CD4-positive, alpha-beta T cell treated with Interferon alpha-2 for 1 hour (primary cell): ENCODE data around the gene ACTL8.

Experiments used
- DNase-seq, 2 donors: peaks; one replicate each; pipeline ENCODE4 v3.0.0-alpha.2; 2020 to 2022

Gene ACTL8

GRCh38 chr1:17773591-17774326 is 18.6 kb downstream of the ACTL8 start:
- DNase-seq = no peak

- no peak for DNase-seq
These were observed 19.3 kb downstream of the ACTL8 start for GRCh38 chr1:17774452-17774851.

DNA sequence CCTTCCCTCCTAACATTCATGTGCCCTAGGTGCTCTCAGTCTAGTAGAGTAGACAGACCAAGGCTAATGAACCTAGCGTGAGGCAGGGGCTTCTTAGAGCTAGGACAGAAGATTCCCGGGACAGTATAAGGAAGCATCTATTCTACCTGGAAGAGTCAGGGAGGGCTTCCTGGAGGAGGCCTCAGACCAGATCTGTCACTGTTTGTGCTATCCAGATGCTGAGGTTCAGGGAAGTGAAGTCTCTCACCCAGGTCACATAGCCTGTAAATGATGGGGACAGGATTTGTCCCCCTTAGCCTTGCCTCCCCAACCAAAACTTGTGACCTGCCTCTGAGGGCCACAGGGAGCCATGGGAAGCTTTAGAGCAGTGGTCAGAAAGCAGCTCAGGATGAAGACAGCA is 20.7 kb downstream of the ACTL8 start:
- no peak for DNase-seq

DNA sequence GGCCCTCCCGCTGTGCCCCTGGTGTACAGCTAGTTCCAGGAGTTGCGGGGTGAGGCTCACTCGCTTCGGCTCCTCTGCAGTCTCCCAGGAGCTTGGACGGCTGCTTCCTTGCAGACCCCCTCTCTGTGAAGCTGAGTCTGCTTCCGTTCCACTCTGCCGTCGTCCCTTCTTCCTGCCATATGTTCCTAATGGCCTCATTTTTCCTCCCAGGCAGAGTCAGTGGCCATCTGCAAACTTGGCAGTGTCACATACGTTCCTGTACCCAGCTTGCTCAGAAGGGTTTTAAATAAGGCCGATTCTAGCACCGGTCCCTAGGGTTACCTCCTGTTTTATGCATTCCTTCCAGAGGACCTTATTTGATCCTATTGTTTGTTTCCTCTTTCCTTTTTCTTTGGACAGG is 21.3 kb downstream of the ACTL8 start:
- DNase-seq = no peak

DNA sequence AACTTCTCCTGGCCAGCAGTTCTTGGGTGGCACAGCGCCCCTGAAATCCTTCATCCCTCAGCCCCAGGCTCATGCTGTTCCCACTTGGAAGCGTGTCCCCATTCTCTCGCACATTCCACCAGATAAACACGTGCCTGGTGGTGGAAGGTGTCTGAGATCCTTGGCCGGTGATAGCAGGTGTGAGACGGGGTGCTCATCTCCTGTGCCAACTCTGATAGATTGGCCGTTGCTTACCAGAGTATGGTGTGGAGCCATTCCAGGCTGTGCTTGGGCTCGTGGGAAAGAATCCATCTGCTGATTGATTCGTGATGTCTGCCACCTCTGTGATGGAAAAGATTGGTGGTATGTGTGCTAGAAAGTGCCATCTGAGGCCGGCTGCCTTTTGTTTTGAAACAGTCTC is 22.2 kb downstream of the ACTL8 start:
- no peak for DNase-seq

DNA sequence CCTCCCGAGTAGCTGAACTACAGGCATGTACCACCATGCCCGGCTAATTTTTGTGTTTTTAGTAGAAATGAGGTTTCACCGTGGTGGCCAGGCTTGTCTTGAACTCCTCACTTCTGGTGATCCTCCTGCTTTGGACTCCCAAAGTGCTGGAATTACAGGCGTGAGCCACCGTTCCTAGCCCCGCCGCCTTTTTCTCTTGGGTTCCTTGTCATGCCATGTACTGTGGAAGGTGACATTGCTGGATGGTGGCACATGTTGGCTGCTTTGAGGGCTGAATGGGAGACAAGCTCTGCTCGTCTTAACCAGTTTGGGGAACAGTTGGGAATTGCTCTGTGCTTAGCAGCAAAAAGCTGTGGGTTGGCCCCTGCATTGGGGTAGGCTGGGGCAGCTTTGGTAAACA is 22.7 kb downstream of the ACTL8 start:
- DNase-seq = no peak

GRCh38 chr1:17780916-17781315 is 25.8 kb downstream of the ACTL8 start:
- no peak for DNase-seq

- no peak for DNase-seq
These were observed 34.8 kb downstream of the ACTL8 start for GRCh38 chr1:17789926-17790325.

DNA sequence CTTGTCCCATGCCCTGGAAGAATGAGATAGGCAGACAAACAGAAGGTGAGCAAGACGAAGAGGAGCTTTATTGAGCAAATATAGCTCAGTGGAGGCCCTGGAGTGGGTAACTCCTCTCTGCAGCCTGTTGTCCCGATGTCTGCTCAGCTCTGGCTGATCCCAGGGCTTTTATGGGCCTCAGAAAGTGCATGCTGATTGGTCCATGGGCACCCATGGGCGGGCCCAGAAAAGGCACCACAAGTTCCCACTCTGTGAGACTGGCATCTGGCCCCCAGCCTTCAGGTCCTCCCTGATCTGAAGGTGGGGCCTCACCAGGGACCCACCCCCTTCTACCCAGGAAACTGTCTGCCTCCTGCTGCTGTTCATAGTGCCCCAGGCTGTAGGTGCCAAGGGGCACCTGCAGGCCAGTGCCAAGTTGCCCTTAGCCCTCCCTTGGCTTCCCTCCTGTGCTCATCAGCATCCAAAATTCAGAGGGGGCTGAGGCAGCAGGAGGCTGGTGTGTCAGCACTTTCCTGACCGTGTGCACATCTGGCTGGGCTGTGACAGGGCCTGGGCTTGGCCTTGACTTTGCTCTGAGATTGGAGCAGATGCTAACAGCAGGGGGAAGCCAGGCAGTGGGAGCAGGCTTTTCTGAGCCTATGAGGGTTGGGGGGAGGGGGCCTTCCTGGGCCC is 35.4 kb downstream of the ACTL8 start:
- no peak for DNase-seq

GRCh38 chr1:17791055-17791390 is 35.9 kb downstream of the ACTL8 start:
- DNase-seq = no peak

- no peak for DNase-seq
These were observed 36.3 kb downstream of the ACTL8 start for GRCh38 chr1:17791480-17791879.

GRCh38 chr1:17792421-17792820 is 37.3 kb downstream of the ACTL8 start:
- no peak for DNase-seq

DNA sequence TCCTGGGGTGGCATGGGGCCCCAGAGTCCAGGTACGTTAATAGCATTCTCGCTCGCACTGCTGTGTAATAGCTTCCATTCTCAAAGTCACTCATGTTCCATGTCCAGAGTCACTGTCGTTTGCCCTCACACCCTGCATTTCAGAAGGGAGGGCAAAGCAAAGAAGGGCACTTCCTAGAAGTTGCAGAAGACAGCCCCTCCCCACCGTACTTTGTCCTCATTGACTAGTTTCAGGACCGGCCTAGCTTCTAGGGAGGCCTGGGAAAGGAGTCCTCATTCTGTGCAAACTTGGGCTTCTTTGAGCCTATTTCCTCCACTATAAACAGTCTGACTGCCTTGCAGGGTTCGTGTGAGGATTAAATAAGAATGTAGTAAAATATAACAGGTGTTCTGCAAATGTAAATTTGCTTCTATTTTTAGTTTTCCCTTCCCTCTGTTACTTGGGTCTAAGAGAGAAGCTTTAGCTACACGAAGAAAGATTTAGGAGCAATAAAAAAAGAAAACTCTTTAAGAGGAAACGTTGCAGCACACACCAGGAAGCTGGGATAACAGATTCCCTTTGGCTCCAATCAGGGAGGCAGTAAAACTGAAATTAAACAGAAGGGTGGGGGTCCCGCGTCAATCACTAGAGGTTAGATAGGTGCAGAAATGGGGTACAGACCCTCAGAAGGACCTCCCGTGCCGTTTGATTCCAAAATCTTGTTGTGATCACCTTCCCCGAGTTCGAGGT is 40.1 kb downstream of the ACTL8 start:
- DNase-seq = no peak

DNA sequence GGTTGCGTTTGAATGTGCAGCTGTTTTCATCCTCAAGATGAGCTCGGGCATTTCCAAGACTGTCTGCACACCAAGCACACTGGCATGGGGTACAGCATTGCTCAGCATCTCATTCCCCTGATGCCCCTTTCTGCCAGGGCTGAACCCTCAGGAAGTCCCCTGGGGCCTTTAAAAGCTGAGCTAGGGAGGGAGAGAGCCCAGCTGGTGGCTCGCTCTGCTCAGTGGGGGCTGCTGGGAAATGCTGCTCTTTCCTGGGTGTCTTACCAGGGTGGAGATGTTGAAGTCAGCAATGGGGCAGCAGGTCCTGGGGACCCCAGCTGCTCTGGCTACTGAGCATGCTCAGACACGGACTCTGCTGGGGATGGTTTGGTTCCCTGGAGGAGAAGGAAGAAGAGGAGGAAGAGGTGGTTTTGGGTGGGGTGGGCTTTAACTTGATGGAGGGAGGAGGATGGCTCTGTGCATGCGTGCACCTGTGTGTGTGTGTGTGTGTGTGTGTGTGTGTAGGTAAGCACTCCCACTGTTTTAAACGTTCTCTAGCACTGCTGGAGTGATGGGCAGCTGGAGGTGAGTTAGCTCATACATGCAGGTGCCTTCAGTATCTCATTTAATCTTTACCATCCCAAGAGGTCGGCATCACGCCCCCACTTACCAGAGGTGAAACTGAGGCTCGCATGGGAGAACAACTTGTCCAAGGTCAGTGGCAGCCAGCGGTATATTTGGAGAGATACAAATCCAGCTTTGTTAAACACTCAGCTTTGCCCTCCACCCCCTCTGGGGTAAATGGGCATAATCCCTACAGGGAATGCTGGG is 40.9 kb downstream of the ACTL8 start:
- no peak for DNase-seq

DNA sequence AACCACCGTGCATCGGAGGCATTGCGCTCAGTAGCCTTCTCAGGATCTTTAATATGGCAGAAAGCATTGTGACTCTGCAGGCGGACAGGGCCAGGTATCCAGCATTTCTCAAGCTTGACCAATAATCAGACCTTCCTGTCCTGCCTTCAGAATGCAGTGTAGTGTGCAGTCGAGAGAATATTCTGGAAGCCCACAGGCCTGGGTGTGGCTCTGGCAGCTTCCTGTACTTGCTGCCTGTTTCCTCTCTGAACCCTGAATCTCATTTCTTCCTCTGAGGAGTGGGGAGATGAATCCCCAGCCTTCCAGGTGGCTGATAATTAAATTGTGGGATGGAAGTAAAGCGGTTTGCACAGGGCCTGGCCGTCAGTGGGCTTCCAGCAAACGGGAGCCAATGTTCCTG is 42.3 kb downstream of the ACTL8 start:
- no peak for DNase-seq

- no peak for DNase-seq
These were observed 42.9 kb downstream of the ACTL8 start for GRCh38 chr1:17798011-17798410.

- no peak for DNase-seq
These were observed 43.8 kb downstream of the ACTL8 start for GRCh38 chr1:17798799-17799382.

DNA sequence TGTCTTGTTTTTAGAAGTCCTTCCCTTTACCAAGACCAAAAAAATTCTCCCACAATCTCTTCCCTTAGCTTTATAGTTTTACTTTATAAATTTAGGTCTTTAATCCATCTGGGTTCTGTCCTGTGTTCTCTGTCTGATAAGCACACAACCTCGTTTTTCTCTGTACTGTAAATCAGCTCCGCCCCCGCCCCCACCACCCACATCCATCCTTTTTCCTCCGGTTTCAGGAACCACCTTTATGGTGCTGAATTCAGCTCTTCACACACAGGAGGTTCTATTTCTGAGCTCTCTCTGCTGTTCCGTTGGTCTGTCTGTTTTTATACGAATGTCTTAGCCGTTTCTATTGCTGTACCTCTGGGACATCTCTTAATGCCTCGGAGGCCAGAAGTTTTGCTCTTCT is 44.5 kb downstream of the ACTL8 start:
- DNase-seq = no peak

GRCh38 chr1:17802164-17802563 is 47.0 kb downstream of the ACTL8 start:
- no peak for DNase-seq

DNA sequence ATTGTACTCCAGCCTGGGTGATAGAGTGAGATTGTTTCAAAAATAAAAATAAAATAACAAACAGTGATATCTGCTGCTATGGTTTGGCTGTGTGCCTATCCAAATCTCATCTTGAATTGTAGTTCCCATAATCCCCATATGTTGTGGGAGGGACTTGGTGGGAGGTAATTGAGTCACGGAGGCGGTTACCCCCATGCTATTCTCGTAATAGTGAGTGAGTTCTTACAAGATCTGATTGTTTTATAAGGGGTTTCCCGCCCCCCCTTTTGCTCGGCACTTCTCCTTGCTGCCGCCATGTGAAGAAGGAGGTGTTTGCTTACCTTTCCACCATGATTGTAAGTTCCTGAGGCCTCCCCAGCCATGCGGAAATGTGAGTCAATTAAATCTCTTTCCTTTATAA is 47.8 kb downstream of the ACTL8 start:
- no peak for DNase-seq

DNA sequence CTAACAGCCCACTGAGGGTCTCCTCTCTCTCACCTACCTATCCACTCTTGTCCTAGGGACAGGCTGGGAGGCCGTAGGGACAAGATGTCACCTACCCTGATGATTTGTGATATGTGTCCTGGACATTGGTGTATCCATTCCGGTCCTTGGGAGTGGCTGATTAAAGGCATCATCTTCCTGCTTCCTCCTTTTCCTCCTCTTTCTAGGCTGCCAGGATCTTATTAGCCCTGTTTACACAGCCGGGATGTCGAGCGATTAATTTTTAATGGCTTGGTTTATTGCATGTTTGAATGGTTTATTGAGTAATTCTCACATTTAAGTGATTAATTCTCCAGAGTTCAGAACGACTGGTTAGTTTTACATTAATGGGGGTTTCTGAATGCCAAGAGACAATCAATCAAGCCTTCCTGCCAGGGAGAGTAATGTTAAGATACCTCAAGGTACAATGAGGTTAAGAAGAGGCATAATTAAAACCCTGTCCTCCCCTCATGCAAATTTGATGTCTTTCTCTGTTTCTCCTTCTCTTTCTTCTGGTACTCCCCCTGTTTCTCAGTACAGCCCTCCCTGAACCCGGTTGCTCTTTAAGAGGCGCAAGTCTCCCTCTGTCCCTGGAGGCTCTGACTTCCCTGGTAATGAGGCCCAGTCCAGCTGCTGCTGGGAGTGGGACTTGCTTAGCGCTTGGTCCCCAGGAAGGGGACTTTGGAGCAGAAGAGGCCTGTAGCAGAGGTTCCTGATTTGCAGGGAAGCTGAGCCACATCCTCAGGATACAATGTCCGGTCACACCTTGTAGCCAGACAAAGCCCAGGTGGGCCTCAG is 50.9 kb downstream of the ACTL8 start:
- no peak for DNase-seq

GRCh38 chr1:17808816-17809215 is 53.7 kb downstream of the ACTL8 start:
- no peak for DNase-seq
